Aorta (tissue), 5 donors: ENCODE data around the gene IHH. TPM values are rescaled to one million over a fixed set of nuclear protein-coding genes. Genes with fewer than 3 reads are reported as not detected.

Experiments used
- ATAC-seq: fragments of 200-7000 bp; cut with Tn5 transposase; one replicate; pipeline ENCODE4 v1.9.1; 2022; ENCODE audit warnings: moderate library complexity; ENCODE audit not compliant: low FRiP score
- DNase-seq, 2 donors: peaks; one replicate each; pipeline ENCODE4 v3.0.0-alpha.2; 2020
- H3K27ac ChIP-seq, 2 donors: one replicate each; pipeline ENCODE4 v1.5.1; 2013; ENCODE audit warnings: low read length in 2 of 2, mild to moderate bottlenecking in 2 of 2, moderate library complexity in 2 of 2, control low read depth in 1 of 2, inconsistent platforms in 1 of 2, low read depth in 1 of 2
- H3K27me3 ChIP-seq, 2 donors: one replicate each; pipeline ENCODE4 v1.6.1; 2013; ENCODE audit warnings: control low read depth in 1 of 2, low read length in 1 of 2, mild to moderate bottlenecking in 1 of 2, moderate library complexity in 1 of 2; ENCODE audit not compliant: insufficient read depth in 2 of 2, control insufficient read depth in 1 of 2
- H3K36me3 ChIP-seq, 2 donors: one replicate each; pipeline ENCODE4 v1.6.1; 2013; ENCODE audit warnings: control low read depth in 1 of 2, low read length in 1 of 2, mild to moderate bottlenecking in 1 of 2; ENCODE audit not compliant: insufficient read depth in 2 of 2, control insufficient read depth in 1 of 2
- H3K4me1 ChIP-seq, 2 donors: one replicate each; pipeline ENCODE4 v1.6.1; 2013; ENCODE audit warnings: low read length in 2 of 2, control low read depth in 1 of 2, mild to moderate bottlenecking in 1 of 2, moderate library complexity in 1 of 2; ENCODE audit not compliant: insufficient read depth in 2 of 2, control insufficient read depth in 1 of 2
- H3K4me3 ChIP-seq, 2 donors: one replicate each; pipeline ENCODE4 v1.5.1; 2013; ENCODE audit warnings: low read length in 2 of 2, control low read depth in 1 of 2, mild to moderate bottlenecking in 1 of 2
- H3K9me3 ChIP-seq: one replicate; pipeline ENCODE4 v1.6.1; 2013; ENCODE audit warnings: mild to moderate bottlenecking, low read length; ENCODE audit not compliant: control insufficient read depth
- WGBS, 2 donors: extraction: QIAGEN DNeasy Blood & Tissue Kit; methylation state at CpG; one replicate each; pipeline ENCODE4 v1.1.7; 2013; 5-methylcytosine and 5-hydroxymethylcytosine counted together
- intact Hi-C, 2 donors: fragments of 100-400 bp; cut with DNase I; formaldehyde crosslinking; loops; one replicate each; pipeline versions ENCODE4 v1.14.2 to v1.15.0; 2022
- polyA plus RNA-seq, 2 donors: library from polyadenylated mRNA; stranded (reverse); fragments of 200-250 nt; gene quantifications; one replicate each; pipeline ENCODE4 v1.2.3, GENCODE V29; 2013
- total RNA-seq, 2 donors: library from RNA; stranded (reverse); fragmentation: NEBNext Ultra II Directional; extraction: Animal tissue kit (Norgen Biotek cat#: 25700); gene quantifications; one replicate each; pipeline ENCODE4 v1.2.1, GENCODE V29; 2021
- donor health status: healthy with polysubstance abuse.
- donor health status: Bipolar disorder and iron deficiency.
- donor health status: DM: no; HTN: no; CAD: no.
- donor health status: DM: no; HTN: no; CAD: no.
- donor health status: DM: yes; HTN: yes; CAD: no.

IHH gene
- total and polyA plus RNA-seq, 4 donors: 0.05 to 2.0 TPM; not detected in 2

DNA sequence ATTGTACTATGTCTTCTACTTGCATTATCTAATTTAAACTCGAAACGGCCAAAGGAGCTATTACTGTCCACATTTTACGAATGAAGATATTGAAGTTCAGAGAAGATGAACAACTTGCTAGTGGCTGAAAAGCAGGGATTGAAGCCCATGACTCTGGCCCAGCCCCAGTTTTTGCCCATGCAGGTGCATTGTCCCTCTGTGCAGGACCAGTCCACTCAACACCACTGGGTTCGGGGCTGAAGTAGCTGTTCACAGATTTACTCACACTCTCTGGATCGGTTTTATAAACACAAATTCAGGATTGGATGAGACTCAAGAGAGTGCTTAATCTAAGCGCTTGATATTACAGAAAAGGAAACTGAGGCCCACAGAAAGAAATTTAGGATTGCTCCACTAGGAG lies 1.4 kb upstream of the IHH start:
- H3K36me3 ChIP-seq: no peaks in the 10 kb centered on the region
- H3K27ac ChIP-seq: no peak overlapping the region
- ATAC-seq (no peak), DNase-seq (no peak)
- no peaks in the 10 kb centered on the region for H3K27me3 ChIP-seq
- WGBS, 2 donors: 65 to 74% methylated on average over 6 of the region's 6 CpGs
- intact Hi-C loops: no loop called here
- no peaks in the 10 kb centered on the region for H3K4me1 ChIP-seq
- no peak overlapping the region for H3K4me3 ChIP-seq
- no peaks in the 10 kb centered on the region for H3K9me3 ChIP-seq

- intact Hi-C loops: loop anchor here (2.0 to 10.0 kb wide), 4 partner anchors 57 to 245 kb away; partner anchors contain the start of gene PTPRN (in 1 of the 2)
- DNase-seq (no peak), ATAC-seq (no peak)
- no peak overlapping the region for H3K27ac ChIP-seq
- no peaks in the 10 kb centered on the region for H3K36me3 ChIP-seq
- no peaks in the 10 kb centered on the region for H3K27me3 ChIP-seq
- H3K4me1 ChIP-seq: no peaks in the 10 kb centered on the region
- H3K4me3 ChIP-seq: peak overlapping the region in 1 of 2 donors; percentile 14
- H3K9me3 ChIP-seq: no peaks in the 10 kb centered on the region
- WGBS, 2 donors: 1 to 2% methylated on average over 67 to 81 of the region's 81 CpGs
Measured at GRCh38 chr2:219059725-219060682, 717 bp downstream of the IHH start.

- DNase-seq (no peak), ATAC-seq (no peak)
- no peak overlapping the region for H3K27ac ChIP-seq
- H3K4me1 ChIP-seq: no peaks in the 10 kb centered on the region
- H3K4me3 ChIP-seq: no peak overlapping the region
- H3K27me3 ChIP-seq: no peaks in the 10 kb centered on the region
- no peaks in the 10 kb centered on the region for H3K9me3 ChIP-seq
- 2 to 3% methylated on average over 17 of the region's 17 CpGs for WGBS, 2 donors
- H3K36me3 ChIP-seq: no peaks in the 10 kb centered on the region
- intact Hi-C loops: loop anchor here (2.0 to 10.0 kb wide), 4 partner anchors 58 to 245 kb away; partner anchors contain the start of gene PTPRN (in 1 of the 2)
Measured at GRCh38 chr2:219059375-219059724, 1.4 kb downstream of the IHH start.

DNA sequence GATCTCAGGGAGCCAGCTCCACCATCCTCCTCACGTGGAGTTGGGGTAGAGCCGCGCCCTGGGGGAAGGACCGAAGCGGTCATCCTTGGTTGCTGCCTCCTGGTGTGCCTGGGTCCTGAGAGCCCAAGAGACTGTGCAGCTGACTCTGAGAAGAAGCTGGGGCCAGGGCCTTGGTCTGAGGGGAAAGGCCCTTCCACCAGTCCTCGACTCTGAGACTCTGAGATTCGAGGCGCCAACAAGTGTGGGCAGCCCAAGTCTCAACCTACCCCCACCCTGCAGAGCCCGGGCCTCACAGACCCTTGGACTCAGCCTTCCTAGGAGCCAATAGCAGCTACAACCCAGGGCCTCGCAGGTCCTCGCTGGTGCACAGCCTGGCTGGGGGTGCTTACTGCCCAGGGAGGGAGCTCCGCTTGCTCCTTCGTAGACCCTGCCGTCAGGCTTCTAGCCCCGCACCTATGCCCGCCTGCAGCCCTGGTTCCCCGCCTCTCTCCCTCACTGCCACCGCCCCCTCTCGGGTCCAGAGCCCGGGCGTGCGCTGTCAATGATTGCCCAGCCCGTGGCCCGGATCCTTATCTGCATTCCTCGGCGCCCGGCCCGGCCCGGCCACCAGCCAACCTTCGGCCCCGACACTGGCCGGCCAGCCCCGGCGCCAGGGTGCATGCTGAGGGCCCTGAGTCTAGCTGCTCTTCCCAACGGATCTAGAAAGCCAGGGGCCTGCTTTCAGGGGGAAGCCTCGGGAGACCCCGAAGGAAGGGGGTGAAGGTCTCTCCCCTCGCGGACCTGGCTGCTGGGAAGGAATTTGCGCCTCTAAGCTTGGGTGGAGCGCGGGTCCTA lies 2.0 kb downstream of the IHH start:
- WGBS, 2 donors: 2 to 3% methylated on average over 40 to 42 of the region's 42 CpGs
- Histone ChIP-seq H3K27me3 (no peaks in the 10 kb centered on the region), H3K36me3 (no peaks in the 10 kb centered on the region), H3K4me1 (no peaks in the 10 kb centered on the region), H3K4me3 (no peak overlapping the region), H3K27ac (no peak overlapping the region), H3K9me3 (no peaks in the 10 kb centered on the region)
- ATAC-seq (peak; percentile 61), DNase-seq (peak; percentile 75 to 90)
- intact Hi-C loops: loop anchor here (1.0 to 10.0 kb wide), 5 partner anchors 59 to 246 kb away; partner anchors contain the start of gene PTPRN (in 1 of the 2)

DNA sequence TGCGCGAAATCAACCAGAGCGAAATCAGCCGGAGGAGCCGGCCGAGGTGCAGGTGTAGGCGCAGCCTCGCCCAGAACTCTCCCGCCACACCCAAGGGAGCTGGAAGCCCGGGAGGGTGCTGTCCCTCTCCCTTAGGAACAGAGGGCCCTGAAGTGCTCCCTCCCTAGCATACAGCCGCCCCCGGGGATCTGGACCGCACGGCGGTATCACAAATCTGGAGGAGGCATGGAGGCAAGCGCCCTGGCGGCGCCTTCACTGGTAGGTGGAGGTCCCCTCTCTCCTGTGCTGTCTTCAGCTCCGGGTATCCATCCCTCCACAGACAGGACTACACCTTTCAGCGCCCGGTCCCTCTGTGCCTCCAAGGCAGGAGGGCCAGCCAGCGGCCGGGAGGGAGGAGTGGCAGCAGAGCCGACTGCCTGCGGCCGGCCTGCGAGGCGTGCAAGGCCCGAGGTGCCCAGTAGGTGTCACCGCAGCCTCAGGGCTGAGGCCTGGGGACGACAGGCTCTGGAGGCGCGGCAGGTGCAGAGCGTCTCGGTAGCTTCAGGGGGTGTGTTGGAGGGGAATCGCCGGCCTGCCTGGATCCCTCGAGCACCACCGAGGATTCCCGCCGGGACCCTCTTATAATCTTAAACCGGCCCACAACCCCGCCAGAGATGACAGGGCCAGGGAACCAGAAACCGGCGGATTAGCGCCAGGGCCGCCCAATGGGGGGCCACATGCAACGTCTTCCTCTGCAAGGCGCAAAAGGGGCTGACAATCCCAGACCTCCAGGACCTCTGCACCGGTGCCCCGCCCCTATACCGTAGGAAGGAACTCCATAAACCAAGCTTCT lies 2.8 kb downstream of the IHH start:
- Histone ChIP-seq H3K4me1 (no peaks in the 10 kb centered on the region), H3K36me3 (no peaks in the 10 kb centered on the region), H3K27ac (no peak overlapping the region), H3K9me3 (no peaks in the 10 kb centered on the region), H3K27me3 (no peaks in the 10 kb centered on the region), H3K4me3 (no peak overlapping the region)
- ATAC-seq (peak; percentile 92), DNase-seq (peak; percentile 81 to 92)
- 9 to 12% methylated on average over 51 to 52 of the region's 52 CpGs for WGBS, 2 donors
- intact Hi-C loops: loop anchor here (1.0 to 10.0 kb wide), 5 partner anchors 59 to 247 kb away; partner anchors contain the start of gene PTPRN (in 1 of the 2)

DNA sequence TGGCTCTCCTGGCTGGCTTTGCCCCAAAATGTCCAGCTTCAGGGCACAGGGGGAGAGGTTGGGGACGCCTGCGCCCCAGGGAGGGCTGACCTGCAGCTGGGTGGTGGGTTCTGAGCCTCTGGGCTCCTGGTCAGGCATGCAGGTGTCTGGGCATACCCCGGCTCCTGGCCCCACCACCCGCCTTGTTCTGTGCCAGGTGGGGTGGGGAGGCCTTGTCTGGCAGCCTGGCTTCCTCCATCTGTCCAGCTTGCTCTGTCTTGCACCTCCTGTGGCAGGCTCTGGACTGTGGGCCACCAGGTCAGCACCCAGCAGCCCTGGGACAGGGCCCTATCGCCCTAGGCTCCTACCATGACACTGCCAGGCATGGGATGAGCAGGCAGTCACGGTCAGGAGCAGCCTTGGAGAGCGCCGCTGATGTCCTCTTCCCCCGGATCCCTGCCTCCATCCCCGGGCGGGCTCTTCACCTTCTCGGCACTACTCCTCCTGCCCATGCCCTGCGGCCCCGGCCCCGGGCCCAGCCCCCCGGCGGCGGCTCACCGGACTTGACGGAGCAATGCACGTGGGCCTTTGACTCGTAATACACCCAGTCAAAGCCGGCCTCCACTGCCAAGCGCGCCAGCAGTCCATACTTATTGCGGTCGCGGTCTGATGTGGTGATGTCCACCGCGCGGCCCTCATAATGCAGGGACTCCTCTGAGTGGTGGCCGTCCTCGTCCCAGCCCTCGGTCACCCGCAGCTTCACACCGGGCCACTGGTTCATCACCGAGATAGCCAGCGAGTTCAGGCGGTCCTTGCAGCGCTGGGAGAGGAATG lies 3.6 kb downstream of the IHH start:
- ATAC-seq (no peak), DNase-seq (no peak)
- intact Hi-C loops: loop anchor here (5.0 to 10.0 kb wide), 3 partner anchors 60 to 248 kb away; partner anchors contain the start of gene PTPRN (in 1 of the 2)
- H3K9me3 ChIP-seq: no peaks in the 10 kb centered on the region
- H3K27ac ChIP-seq: no peak overlapping the region
- WGBS, 2 donors: 30 to 45% methylated on average over 40 of the region's 40 CpGs
- no peak overlapping the region for H3K4me3 ChIP-seq
- no peaks in the 10 kb centered on the region for H3K36me3 ChIP-seq
- H3K4me1 ChIP-seq: no peaks in the 10 kb centered on the region
- no peaks in the 10 kb centered on the region for H3K27me3 ChIP-seq

DNA sequence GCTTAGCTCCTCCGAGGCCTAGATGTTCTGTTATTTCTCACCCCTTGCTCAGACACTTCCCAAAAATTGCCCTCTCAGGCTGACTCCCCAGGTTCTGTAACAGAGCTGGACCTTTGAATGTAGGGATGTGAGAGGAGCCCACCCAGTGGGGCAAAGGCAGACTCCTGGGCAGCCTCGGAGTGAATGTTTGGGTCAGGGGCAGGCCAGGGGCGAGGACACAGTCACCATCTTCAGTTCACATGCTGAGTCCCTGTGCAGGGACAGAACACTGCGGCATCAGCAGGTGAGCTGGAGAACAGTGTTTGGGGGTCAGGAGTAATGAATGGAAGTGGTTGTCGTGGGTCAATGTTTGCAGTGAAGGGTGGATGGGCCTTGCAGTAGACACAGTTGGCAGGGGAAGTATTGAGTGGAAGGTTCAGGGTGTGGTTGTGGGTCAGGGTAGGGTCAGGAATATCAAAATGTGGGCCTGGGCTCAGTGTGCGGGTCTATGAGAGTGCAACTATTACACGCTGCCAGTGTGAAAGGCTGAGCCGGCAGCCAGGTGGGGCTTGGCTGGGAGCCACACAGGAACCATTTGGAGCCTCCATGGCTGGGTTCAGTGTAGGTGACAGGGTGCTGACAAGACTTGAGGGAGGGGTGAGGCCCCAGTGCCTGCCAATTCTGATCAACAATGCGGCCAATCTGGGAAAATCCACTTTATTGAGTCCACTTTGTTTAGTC lies 4.4 kb downstream of the IHH start:
- DNase-seq: no peak
- intact Hi-C loops: loop anchor here (5.0 to 10.0 kb wide), 3 partner anchors 61 to 248 kb away; partner anchors contain the start of gene PTPRN (in 1 of the 2)

More for the DNA sequence above, 4.4 kb downstream of the IHH start:
- Histone ChIP-seq H3K27me3 (no peaks in the 10 kb centered on the region), H3K4me1 (no peaks in the 10 kb centered on the region), H3K27ac (no peak overlapping the region), H3K4me3 (no peak overlapping the region), H3K9me3 (no peaks in the 10 kb centered on the region), H3K36me3 (no peaks in the 10 kb centered on the region)
- 76 to 78% methylated on average over 9 of the region's 9 CpGs for WGBS, 2 donors
- no peak for ATAC-seq
